ENCODE measurements around the gene CCP110.

DNA sequence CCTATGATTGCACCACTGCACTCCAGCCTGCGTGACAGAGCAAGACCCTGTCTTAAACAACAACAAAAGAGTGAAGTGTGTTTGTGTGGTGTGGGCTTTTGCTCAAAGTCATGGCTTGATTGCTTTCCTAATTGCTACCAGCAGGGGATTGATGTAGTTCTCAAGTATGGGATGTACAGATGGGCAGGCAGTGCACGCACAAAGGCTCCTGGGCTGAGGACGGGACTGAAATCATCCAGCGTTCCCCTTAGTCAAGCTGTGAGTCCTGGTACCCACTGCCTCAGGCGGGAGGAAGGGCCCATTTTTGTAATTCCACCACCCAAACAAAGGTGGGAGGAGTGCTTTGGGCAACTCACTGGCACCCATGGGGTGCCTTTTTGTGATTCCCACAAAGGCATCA lies 49.1 kb upstream of the CCP110 start:
- TF ChIP-seq GATA2 (IDR thresholded peaks at IDR 0.05; ENCODE audit: low read depth, low read length): no peak
- no peak for TF ChIP-seq GATA3 (IDR thresholded peaks at IDR 0.05; ENCODE audit: low read depth, low read length)

All from SH-SY5Y (cell line).